K562 (cell line): ENCODE results near the gene COL6A2. TPM values are rescaled to one million over a fixed set of nuclear protein-coding genes. Genes with fewer than 3 reads are reported as not detected.

Experiments used
- ATF7 ChIP-seq: fragments of 450-650 bp; IDR thresholded peaks from 2 replicates; pipeline ENCODE4 v1.7.1; 2014; ENCODE audit warnings: mild to moderate bottlenecking, moderate library complexity
- BHLHE40 ChIP-seq: IDR thresholded peaks from 2 replicates; pipeline ENCODE4 v1.6.1; 2011; ENCODE audit warnings: low read length, improper control_type of control experiment
- KDM1A ChIP-seq, 2 experiments: fragments of 450-650 bp; IDR thresholded peaks; 2 replicates each; pipeline ENCODE4 v1.6.1; 2016; ENCODE audit warnings: mild to moderate bottlenecking in 2 of 2
- MTF1 ChIP-seq: fragments of 250-450 bp; sonication (Bioruptor Pico); IDR thresholded peaks from 2 replicates; pipeline ENCODE4 v1.9.0; 2021; ENCODE audit warnings: moderate library complexity, mild to moderate bottlenecking, inconsistent platforms, borderline replicate concordance
- SMARCA5 ChIP-seq: fragments of 450-650 bp; IDR thresholded peaks from 2 replicates; pipeline ENCODE4 v1.6.1; 2016
- polyA plus RNA-seq, 8 experiments: library from polyadenylated mRNA; depleted of rRNA in 4 of 8; stranded (reverse) in 5 of 8; unstranded in 3 of 8; fragments of >200 nt; fragmentation: Nextera tagmentation in 2 of 8; fragmentation: Illumina TruSeq in 1 of 8; extraction: Ambion mirVana in 2 of 8; extraction: Trizol in 1 of 8; gene quantifications; 2 replicates each; pipeline versions ENCODE4 v1.2.1 to v1.2.3, GENCODE V29; 2011 to 2014; ENCODE audit warnings: inconsistent platforms in 1 of 8, missing spikeins in 1 of 8
- total RNA-seq, 7 experiments: library from RNA; depleted of rRNA in 6 of 7; stranded (reverse); fragments of >200 nt in 6 of 7; fragmentation: Illumina TruSeq in 2 of 7; extraction: Trizol in 2 of 7; gene quantifications; 2 replicates each; pipeline versions ENCODE4 v1.2.1 to v1.2.3, GENCODE V29; 2011 to 2021; ENCODE audit warnings: low replicate concordance in 1 of 7
- TF ChIP-seq, protein P1 (sequence below): fragments of 250-450 bp; sonication (Bioruptor Pico); IDR thresholded peaks from 2 replicates; pipeline ENCODE4 v1.6.1; 2021; ENCODE audit warnings: mild to moderate bottlenecking
- TF ChIP-seq, protein P2 (sequence below), 2 experiments: IDR thresholded peaks; 2 replicates each; pipeline ENCODE4 v1.6.1; 2011; ENCODE audit warnings: borderline replicate concordance in 1 of 2, control low read depth in 1 of 2, low read depth in 1 of 2, low read length in 1 of 2, mild to moderate bottlenecking in 1 of 2, mixed read lengths in 1 of 2, moderate library complexity in 1 of 2; ENCODE audit not compliant: insufficient read depth in 1 of 2, insufficient read length in 1 of 2, poor library complexity in 1 of 2, severe bottlenecking in 1 of 2; ENCODE audit errors: extremely low read depth in 1 of 2
- TF ChIP-seq, protein P3 (sequence below): sonication (generic); formaldehyde crosslinking; IDR thresholded peaks from 2 replicates; pipeline ENCODE4 v1.8.0; 2022; ENCODE audit warnings: mild to moderate bottlenecking, missing genetic modification reagents, borderline replicate concordance

Gene COL6A2
- total and polyA plus RNA-seq, 9 of the 15 experiments (the other 6 are each of a cell fraction or from before 2014, with no cell fraction given), result 0.07 to 1.1 (median 0.24) TPM; not detected in 3

DNA sequence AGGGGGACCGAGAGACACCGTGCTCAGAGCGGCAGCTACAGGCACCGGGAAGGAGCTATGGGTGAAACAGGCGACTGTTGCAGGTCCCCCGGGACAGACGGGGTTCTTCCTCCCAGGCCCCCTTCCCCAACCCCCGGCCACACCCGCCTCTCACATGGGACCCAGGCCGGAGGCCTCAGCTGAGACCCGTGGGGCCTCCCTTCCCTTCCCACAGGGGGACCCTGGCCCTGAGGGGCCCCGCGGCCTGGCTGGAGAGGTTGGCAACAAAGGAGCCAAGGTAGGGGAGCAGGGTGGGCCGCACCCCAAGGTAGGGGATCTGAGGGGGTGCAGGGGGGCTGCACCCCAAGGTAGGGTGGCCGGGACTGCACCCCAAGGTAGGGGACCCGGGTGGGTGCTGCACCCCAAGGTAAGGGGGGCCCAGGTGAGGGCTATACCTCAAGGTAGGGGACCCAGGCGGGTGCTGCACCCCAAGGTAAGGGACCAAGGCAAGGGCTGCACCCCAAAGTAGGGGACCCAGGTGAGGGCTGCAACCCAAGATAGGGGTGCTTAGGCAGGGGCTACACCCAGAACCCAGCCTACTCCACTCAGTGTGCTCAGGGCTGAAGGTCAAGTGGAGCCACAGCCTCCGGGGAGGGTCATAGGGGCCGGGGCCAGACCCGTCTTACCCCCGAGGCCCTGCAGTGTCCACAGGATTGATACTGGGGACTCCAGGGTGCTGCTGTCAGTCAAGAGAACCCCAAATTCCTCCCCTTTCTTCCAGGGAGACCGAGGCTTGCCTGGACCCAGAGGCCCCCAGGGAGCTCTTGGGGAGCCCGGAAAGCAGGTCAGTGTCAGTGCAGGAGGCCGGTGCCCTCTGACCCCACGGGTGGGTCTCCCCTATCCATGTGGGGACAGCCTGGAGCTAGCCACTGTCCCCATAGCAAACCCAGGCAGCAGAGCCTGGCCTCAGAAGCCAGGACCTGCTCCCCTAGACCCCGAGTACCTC, 22.7 kb downstream of the COL6A2 start (continued):
- TF ChIP-seq, protein P1, sequence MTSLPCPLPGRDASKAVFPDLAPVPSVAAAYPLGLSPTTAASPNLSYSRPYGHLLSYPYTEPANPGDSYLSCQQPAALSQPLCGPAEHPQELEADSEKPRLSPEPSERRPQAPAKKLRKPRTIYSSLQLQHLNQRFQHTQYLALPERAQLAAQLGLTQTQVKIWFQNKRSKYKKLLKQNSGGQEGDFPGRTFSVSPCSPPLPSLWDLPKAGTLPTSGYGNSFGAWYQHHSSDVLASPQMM (CRISPR knock-in tag), result no peak
- no peak for TF ChIP-seq KDM1A (IDR thresholded peaks at IDR 0.05)
- TF ChIP-seq BHLHE40, result no peak
- TF ChIP-seq SMARCA5, result no peak
- no peak for TF ChIP-seq MTF1 (CRISPR knock-in tag)
- no peak for TF ChIP-seq ATF7
- TF ChIP-seq, protein P2, sequence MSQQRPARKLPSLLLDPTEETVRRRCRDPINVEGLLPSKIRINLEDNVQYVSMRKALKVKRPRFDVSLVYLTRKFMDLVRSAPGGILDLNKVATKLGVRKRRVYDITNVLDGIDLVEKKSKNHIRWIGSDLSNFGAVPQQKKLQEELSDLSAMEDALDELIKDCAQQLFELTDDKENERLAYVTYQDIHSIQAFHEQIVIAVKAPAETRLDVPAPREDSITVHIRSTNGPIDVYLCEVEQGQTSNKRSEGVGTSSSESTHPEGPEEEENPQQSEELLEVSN (IDR thresholded peaks at IDR 0.05; ENCODE audit: borderline replicate concordance in 1 of 2, extremely low read depth in 1 of 2, insufficient read depth in 1 of 2, insufficient read length in 1 of 2, low read depth in 1 of 2, low read length in 1 of 2, poor library complexity in 1 of 2, severe bottlenecking in 1 of 2), result no peak
- TF ChIP-seq, protein P3, sequence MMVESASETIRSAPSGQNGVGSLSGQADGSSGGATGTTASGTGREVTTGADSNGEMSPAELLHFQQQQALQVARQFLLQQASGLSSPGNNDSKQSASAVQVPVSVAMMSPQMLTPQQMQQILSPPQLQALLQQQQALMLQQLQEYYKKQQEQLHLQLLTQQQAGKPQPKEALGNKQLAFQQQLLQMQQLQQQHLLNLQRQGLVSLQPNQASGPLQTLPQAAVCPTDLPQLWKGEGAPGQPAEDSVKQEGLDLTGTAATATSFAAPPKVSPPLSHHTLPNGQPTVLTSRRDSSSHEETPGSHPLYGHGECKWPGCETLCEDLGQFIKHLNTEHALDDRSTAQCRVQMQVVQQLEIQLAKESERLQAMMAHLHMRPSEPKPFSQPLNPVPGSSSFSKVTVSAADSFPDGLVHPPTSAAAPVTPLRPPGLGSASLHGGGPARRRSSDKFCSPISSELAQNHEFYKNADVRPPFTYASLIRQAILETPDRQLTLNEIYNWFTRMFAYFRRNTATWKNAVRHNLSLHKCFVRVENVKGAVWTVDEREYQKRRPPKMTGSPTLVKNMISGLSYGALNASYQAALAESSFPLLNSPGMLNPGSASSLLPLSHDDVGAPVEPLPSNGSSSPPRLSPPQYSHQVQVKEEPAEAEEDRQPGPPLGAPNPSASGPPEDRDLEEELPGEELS, result no peak
- TF ChIP-seq, all 486 proteins: peak for 0
